Daoy (cell line): ENCODE data around the gene VCL. TPM values are rescaled to one million over a fixed set of nuclear protein-coding genes. Genes with fewer than 3 reads are reported as not detected.
"Not testable (repeated sequence)": the region's sequence is repeated elsewhere in the genome, so short reads cannot be mapped to it uniquely, and the experiment has no call there.

ENCODE experiments used
- DNase-seq: peaks from one replicate; pipeline ENCODE4 v3.0.0-alpha.2; 2015; ENCODE audit warnings: low read depth
- total RNA-seq: library from RNA; depleted of rRNA; stranded (reverse); fragments of >200 nt; shearing (Covaris generic); gene quantifications from 2 replicates; pipeline ENCODE4 v1.2.3, GENCODE V29; 2014

The VCL gene
- total RNA-seq, 1 experiment from 2014 or later = 98.4 TPM

DNA sequence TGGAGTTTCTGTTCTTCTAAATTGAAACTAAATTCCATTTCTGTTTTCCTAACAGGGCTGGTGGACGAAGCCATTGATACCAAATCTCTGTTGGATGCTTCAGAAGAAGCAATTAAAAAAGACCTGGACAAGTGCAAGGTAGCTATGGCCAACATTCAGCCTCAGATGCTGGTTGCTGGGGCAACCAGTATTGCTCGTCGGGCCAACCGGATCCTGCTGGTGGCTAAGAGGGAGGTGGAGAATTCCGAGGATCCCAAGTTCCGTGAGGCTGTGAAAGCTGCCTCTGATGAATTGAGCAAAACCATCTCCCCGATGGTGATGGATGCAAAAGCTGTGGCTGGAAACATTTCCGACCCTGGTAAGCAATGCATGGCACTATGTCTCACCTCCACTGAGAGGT, 107.1 kb downstream of the VCL start:
- no peak for DNase-seq

GRCh38 chr10:74107391-74107790, 109.5 kb downstream of the VCL start:
- no peak for DNase-seq

DNA sequence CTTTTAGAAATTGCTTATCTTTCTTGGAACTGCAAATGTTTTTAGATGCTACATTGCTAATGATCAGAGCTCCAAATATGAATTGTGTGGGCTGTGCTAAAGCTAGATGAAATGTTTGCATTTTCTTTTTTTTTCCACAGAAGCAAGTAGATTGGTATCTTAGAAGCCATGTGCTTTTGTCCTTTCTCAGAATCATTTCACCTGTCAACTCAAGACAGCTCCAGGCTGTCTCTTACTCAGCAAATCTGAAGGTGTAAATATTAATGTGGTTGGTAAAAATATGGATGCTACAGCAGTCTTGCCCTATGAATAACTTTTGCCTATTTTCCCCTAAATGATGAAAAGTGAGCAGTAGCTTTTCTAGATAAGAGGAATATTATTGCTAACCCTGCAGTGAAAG, 111.5 kb downstream of the VCL start:
- no peak for DNase-seq

DNA sequence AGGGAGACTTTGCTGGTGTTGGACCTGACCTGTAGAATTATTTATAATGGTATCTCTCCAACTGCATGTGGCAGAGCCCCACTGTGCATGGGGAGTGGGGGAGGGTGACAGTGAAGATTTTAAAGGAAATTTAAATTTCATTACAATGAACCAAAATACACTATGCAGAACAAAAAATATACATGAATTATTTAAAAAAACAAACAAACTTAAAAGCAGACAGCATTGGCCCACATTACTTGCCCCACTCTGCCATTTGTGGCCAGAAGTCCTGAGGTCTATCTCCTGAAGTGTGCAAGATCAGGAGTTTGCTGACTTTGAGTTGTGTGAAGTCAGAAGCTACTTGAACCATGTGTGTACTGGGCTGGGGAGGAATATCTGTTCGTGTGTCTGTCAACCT, 112.2 kb downstream of the VCL start:
- no peak for DNase-seq

DNA sequence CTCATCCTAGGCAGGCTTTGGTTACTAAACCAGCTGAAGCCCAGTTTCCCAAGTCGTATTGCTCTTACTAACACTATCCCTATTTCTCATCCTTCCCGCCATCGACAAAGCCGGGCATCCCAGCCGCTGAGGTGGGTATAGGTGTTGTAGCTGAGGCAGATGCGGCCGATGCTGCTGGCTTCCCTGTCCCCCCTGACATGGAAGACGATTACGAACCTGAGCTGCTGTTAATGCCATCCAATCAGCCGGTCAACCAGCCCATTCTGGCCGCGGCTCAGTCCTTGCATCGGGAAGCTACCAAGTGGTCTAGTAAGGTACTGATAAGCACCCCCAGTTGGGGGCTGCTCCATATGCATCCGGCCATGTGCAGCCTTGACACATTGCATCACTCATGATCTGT, 113.9 kb downstream of the VCL start:
- no peak for DNase-seq

GRCh38 chr10:74113546-74113945, 115.6 kb downstream of the VCL start:
- no peak for DNase-seq

GRCh38 chr10:74114041-74114448, 116.1 kb downstream of the VCL start:
- no peak for DNase-seq

- DNase-seq = no peak
These were observed 119.8 kb downstream of the VCL start for GRCh38 chr10:74117738-74118137.

- no peak for DNase-seq
These were observed 120.9 kb downstream of the VCL start for GRCh38 chr10:74118804-74119203.

DNA sequence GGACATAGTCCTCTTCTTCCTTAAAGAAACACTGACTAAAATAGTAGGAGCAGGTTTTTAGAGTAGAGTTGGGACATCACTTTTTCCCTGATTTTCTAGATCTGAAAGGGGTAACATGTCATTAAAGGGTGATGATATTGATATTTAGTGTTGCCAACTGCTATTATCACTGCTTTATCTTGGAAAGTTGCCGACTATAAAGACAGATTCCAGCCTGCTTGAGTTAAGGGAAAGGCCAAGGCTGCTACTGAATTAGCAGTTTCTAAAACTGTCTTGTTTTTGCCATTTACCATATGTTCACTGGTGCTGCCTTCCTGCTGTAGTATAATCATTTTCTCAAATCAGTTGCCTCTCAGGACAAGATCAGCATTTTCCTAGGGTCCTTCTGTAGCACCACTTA, 123.0 kb downstream of the VCL start:
- DNase-seq = no peak

- no peak for DNase-seq
These were observed 123.5 kb downstream of the VCL start for GRCh38 chr10:74121368-74121767.

- no peak for DNase-seq
These were observed 124.1 kb downstream of the VCL start for GRCh38 chr10:74122060-74122459.

DNA sequence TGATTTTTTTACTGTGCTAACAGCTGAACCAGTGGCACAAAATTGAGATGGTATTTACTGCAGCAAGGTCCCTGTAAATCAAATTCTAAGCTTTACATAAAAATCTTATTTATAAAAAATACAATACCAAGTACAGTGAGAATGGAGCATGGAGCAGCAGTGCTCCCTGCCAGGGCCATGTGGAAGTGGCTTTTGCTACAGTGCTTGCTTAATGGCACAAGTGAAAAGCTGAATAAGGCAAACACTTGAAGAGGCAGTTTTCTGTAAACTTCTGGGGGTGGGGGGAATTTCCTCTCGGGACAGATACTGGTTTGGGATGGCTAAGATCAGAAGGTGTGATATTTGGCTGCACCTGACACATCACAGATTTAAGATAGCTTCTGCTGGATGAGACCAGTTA, 125.2 kb downstream of the VCL start:
- DNase-seq = no peak

DNA sequence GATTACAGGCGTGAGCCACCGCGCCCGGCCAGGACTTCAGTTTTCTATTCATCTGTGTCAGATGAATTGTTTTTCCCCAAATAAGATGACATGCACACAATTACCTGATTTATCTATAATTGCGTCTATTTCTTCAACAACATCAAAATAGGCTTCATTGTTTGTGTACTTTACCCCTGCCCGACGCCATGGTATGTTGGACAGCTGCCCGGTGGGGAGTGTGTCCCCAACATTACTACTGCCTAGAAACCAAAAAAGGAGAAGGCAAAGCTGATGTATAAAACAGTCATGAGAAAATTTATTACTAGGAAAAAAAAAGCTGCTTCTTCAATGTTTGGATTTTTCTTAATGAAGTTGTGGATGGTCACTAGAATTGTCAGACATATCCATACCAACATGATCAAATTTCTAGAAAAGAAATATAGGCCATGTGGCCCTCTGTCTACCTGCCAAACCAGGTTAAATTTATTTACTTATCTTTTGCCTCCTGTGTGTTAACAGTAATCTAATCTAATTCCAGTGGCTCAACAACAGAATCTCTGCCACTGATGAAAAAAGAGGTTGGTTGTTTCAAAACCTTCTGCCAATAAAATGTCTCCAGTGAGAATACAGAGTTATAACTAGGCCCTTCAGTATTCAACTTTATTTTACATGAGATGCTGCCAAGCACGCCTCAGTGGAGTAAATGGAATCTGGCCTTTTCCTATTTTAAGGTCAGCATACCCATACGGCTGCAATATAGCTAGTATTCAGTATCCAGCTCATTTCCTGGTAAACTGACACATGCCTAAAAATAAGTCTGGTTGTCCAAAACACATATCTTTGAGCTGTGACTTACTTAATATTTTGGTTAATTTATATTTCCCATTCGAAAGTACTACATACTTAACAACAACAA, 136.3 kb downstream of the VCL start:
- no peak for DNase-seq

DNA sequence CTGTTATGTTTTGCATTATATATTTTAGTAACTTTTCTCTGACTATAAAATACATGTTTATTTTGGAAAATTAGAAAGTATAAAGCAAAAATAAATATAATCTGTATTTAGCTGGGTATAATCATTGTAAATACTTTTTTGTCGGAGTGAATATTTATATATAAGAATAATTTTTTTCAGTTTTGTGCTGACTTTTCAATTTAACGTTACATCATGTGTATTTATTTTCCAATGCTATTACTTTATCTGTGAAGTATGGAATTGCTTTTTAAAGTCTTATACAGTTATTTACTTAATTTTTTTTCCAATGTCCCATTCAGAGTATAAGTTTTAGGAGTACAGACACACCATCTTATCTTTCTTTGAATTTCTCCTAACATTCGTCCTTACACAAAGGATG, 137.5 kb downstream of the VCL start:
- DNase-seq = no peak

- DNase-seq = no peak
These were observed 140.1 kb downstream of the VCL start for GRCh38 chr10:74137992-74138391.

- not testable (repeated sequence) for DNase-seq
These were observed 140.7 kb downstream of the VCL start for GRCh38 chr10:74138596-74138995.

DNA sequence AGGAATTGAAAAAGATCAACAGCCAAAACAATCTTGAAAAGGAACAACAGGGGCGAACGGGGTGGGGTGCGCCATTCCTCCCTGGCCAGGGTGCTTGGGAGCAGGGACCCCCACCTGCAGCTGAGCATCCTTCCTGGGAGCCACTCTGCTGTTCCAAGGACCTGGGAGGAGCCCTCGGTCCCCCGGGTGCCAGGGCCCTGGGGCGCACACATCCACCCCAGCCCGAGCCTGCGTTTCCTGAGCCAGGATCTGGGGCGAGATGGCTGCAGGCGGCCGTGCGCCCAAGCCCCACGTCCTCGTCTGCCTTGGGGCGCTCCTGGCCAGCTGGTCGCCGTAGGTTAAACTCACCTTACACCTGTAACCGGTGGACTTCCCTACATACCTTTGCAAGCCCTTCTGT, 142.1 kb downstream of the VCL start:
- no peak for DNase-seq

GRCh38 chr10:74140553-74140952, 142.6 kb downstream of the VCL start:
- DNase-seq = no peak

GRCh38 chr10:74145133-74145532, 147.2 kb downstream of the VCL start:
- DNase-seq = peak; percentile 8

- DNase-seq = not testable (repeated sequence)
These were observed 149.1 kb downstream of the VCL start for GRCh38 chr10:74146980-74147379.

DNA sequence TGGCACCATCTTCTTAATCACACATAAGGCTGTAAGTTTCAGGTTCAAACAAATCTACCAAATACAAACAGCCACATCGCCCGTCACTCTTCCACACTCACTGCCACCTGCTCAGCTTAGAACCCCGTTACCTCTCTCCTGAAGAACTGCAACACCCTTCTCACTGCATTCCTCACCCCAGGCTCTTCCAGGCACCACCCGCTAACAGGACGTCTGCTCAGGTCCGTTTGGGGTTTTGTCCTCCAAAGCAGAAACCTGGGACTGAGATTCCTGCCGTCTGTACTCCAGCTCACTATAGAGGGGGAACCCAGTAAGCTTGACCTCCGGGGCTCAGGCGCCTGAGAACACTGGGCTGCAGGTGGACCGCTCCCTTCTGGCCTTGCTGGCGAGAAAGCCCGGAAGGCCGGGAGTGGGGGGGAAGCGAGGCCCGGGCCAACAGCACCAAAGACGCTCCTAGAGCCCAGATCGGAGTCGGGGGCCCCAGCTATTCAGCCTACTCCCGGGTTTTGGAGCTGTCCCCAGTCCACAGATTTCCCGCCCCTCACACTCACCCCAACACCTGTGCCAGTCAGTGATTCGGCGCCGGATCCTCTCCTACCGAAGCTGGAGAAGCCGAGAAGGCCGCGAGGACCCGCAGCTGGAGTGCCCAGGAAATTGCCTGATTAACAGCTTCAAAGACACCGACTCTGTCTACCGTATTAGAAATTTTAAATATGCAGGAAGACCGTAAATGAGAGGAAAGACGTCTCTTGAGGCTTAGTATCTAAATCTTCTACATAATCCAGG, 152.5 kb downstream of the VCL start, which contains the start of gene AP3M1:
Gene AP3M1 (minus strand): TSS at position 625 of the 786 bp plus-strand sequence. CDS start 12,449 bp downstream, outside the sequence.
- no peak for DNase-seq
